ENCODE data around the gene KIAA0753. TPM values are rescaled to one million over a fixed set of nuclear protein-coding genes. Genes with fewer than 3 reads are reported as not detected.

KIAA0753 gene
- total RNA-seq, 2 donors from 2014 or later = 6.9 to 13.5 TPM

DNA sequence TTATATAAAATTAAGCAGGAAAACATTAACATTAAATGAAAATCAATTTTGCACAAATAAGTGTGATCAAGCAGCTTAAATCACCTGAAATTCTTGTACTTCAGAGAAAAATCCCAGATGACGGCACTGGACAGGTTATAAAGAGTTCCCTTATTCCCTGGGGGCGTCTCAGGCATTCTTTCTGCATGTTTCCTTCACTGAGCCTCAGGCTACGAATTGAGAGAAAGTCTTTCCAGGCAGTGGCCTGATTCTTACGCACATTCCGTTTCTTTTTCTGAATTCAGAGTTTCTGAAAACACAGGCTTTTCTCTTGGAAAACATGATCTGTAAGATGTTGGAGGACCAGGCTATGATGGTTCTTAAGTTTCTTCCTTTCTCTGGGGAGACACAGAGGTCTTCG is 62.0 kb downstream of the KIAA0753 start:
- no peaks in the 10 kb centered on the region for H3K27me3 ChIP-seq
- TF ChIP-seq POLR2A (IDR thresholded peaks at IDR 0.05) = no peak
- no peak for TF ChIP-seq CTCF (IDR thresholded peaks at IDR 0.05)
- H3K36me3 ChIP-seq (replicated peaks in 1 of 2; ENCODE audit: insufficient read depth in 1 of 2, low read depth in 2 of 2) = no peaks in the 10 kb centered on the region
- no peaks in the 10 kb centered on the region for H3K9me3 ChIP-seq
- H3K27ac ChIP-seq = no peak overlapping the region
- no peak overlapping the region for H3K4me3 ChIP-seq
- no peak for ATAC-seq
- H3K4me1 ChIP-seq = no peaks in the 10 kb centered on the region
- 79 to 82% methylated on average over 6 of the region's 6 CpGs for WGBS, 2 donors
- no peak for DNase-seq
- intact Hi-C loops (cut with DNase I) = no loop called here

- no peak for ATAC-seq
- Histone ChIP-seq H3K36me3 (replicated peaks in 1 of 2; ENCODE audit: insufficient read depth in 1 of 2, low read depth in 2 of 2) (no peaks in the 10 kb centered on the region), H3K4me1 (no peaks in the 10 kb centered on the region), H3K4me3 (no peak overlapping the region), H3K9me3 (no peaks in the 10 kb centered on the region), H3K27ac (no peak overlapping the region), H3K27me3 (no peaks in the 10 kb centered on the region)
- no peak for DNase-seq
- 86 to 91% methylated on average over 7 of the region's 7 CpGs for WGBS, 2 donors
- no peak for TF ChIP-seq POLR2A (IDR thresholded peaks at IDR 0.05)
- no peak for TF ChIP-seq CTCF (IDR thresholded peaks at IDR 0.05)
- intact Hi-C loops (cut with DNase I) = no loop called here
Observed at GRCh38 chr17:6577686-6578263, 62.7 kb downstream of the KIAA0753 start.

- Histone ChIP-seq H3K9me3 (no peaks in the 10 kb centered on the region), H3K27ac (no peak overlapping the region), H3K4me1 (no peaks in the 10 kb centered on the region), H3K27me3 (no peaks in the 10 kb centered on the region), H3K36me3 (replicated peaks in 1 of 2; ENCODE audit: insufficient read depth in 1 of 2, low read depth in 2 of 2) (no peaks in the 10 kb centered on the region), H3K4me3 (no peak overlapping the region)
- 91 to 92% methylated on average over 5 to 7 of the region's 7 CpGs for WGBS, 2 donors
- no peak for ATAC-seq
- DNase-seq = no peak
- intact Hi-C loops (cut with DNase I) = no loop called here
- no peak for TF ChIP-seq POLR2A (IDR thresholded peaks at IDR 0.05)
- no peak for TF ChIP-seq CTCF (IDR thresholded peaks at IDR 0.05)
Observed at GRCh38 chr17:6576038-6576785, 64.3 kb downstream of the KIAA0753 start.

GRCh38 chr17:6575596-6575988 is 64.9 kb downstream of the KIAA0753 start:
- Histone ChIP-seq H3K4me1 (no peaks in the 10 kb centered on the region), H3K27me3 (no peaks in the 10 kb centered on the region), H3K9me3 (no peaks in the 10 kb centered on the region), H3K36me3 (replicated peaks in 1 of 2; ENCODE audit: insufficient read depth in 1 of 2, low read depth in 2 of 2) (no peaks in the 10 kb centered on the region), H3K27ac (peak overlapping the region in 1 of 4 donors; percentile 15), H3K4me3 (no peak overlapping the region)
- intact Hi-C loops (cut with DNase I) = no loop called here
- TF ChIP-seq POLR2A (IDR thresholded peaks at IDR 0.05) (no peak), CTCF (IDR thresholded peaks at IDR 0.05) (no peak)
- 74% methylated on average over 5 of the region's 5 CpGs for WGBS, 2 donors
- ATAC-seq = no peak
- no peak for DNase-seq
